HepG2 (cell line): ENCODE data around the gene LAX1. TPM values are rescaled to one million over a fixed set of nuclear protein-coding genes. Genes with fewer than 3 reads are reported as not detected.

Experiments used
- ESRRA ChIP-seq: sonication (generic); formaldehyde crosslinking; IDR thresholded peaks from 2 replicates; pipeline ENCODE4 v1.5.1; 2020; ENCODE audit warnings: mild to moderate bottlenecking, low read depth, missing genetic modification reagents
- FOXK1 ChIP-seq: sonication (generic); formaldehyde crosslinking; IDR thresholded peaks from 2 replicates; pipeline ENCODE4 v1.4.0; 2020; ENCODE audit warnings: low read depth, missing genetic modification reagents, borderline replicate concordance
- HNRNPK ChIP-seq: fragments of 200-400 bp; formaldehyde crosslinking; IDR thresholded peaks from 2 replicates; pipeline ENCODE4 v1.6.1; 2018; ENCODE audit warnings: low read length, low read depth, moderate library complexity, mild to moderate bottlenecking; ENCODE audit not compliant: poor library complexity, severe bottlenecking
- MBD4 ChIP-seq: IDR thresholded peaks from 2 replicates; pipeline ENCODE4 v1.6.1; 2012; ENCODE audit warnings: low read length, inconsistent platforms, borderline replicate concordance
- NCOR1 ChIP-seq: fragments of 200-600 bp; sonication (generic); IDR thresholded peaks from 2 replicates; pipeline ENCODE4 v1.7.0; 2017; ENCODE audit warnings: antibody characterized with exemption, low read length, borderline replicate concordance
- NRL ChIP-seq: sonication (generic); formaldehyde crosslinking; IDR thresholded peaks from 2 replicates; pipeline ENCODE4 v1.5.0; 2020; ENCODE audit warnings: missing genetic modification reagents, mild to moderate bottlenecking, moderate library complexity, borderline replicate concordance
- PLSCR1 ChIP-seq: sonication (generic); formaldehyde crosslinking; IDR thresholded peaks from 2 replicates; pipeline ENCODE4 v1.5.0; 2020; ENCODE audit warnings: missing genetic modification reagents, mild to moderate bottlenecking, borderline replicate concordance
- PRMT3 ChIP-seq: sonication (generic); formaldehyde crosslinking; IDR thresholded peaks from 2 replicates; pipeline ENCODE4 v1.8.1; 2022; ENCODE audit warnings: low read depth, mild to moderate bottlenecking, moderate library complexity, missing genetic modification reagents, borderline replicate concordance
- SPEN ChIP-seq: sonication (generic); formaldehyde crosslinking; IDR thresholded peaks from 2 replicates; pipeline ENCODE4 v1.5.1; 2020; ENCODE audit warnings: low read depth, mild to moderate bottlenecking, missing genetic modification reagents
- SRF ChIP-seq: IDR thresholded peaks from 2 replicates; pipeline ENCODE4 v1.6.1; 2011; ENCODE audit warnings: mild to moderate bottlenecking, low read depth, low read length, moderate library complexity
- TAF1 ChIP-seq: sonication (generic); formaldehyde crosslinking; IDR thresholded peaks from 2 replicates; pipeline ENCODE4 v1.4.0; 2020; ENCODE audit warnings: missing genetic modification reagents
- TMF1 ChIP-seq: sonication (generic); formaldehyde crosslinking; IDR thresholded peaks from 2 replicates; pipeline ENCODE4 v1.8.1; 2022; ENCODE audit warnings: low read depth, missing genetic modification reagents
- USF2 ChIP-seq, 2 experiments: sonication (generic) in 1 of 2; formaldehyde crosslinking in 1 of 2; IDR thresholded peaks; 2 replicates each; pipeline versions ENCODE4 v1.5.1 to v1.6.1; 2011 to 2020; ENCODE audit warnings: borderline replicate concordance in 1 of 2, low read depth in 1 of 2, low read length in 1 of 2, mild to moderate bottlenecking in 1 of 2, missing genetic modification reagents in 1 of 2, moderate library complexity in 1 of 2
- ZMYM4 ChIP-seq: sonication (generic); formaldehyde crosslinking; IDR thresholded peaks from 2 replicates; pipeline ENCODE4 v1.8.1; 2023; ENCODE audit warnings: mild to moderate bottlenecking, missing genetic modification reagents
- ZNF20 ChIP-seq: sonication (generic); formaldehyde crosslinking; IDR thresholded peaks from 2 replicates; pipeline ENCODE4 v1.4.0; 2020; ENCODE audit warnings: mild to moderate bottlenecking, moderate library complexity, missing genetic modification reagents
- ZNF263 ChIP-seq: sonication (generic); formaldehyde crosslinking; IDR thresholded peaks from 2 replicates; pipeline ENCODE4 v1.4.0; 2020; ENCODE audit warnings: missing genetic modification reagents
- ZNF430 ChIP-seq: sonication (generic); formaldehyde crosslinking; IDR thresholded peaks from 2 replicates; pipeline ENCODE4 v1.9.0; 2021; ENCODE audit warnings: mild to moderate bottlenecking, missing genetic modification reagents
- ZNF639 ChIP-seq: conservative IDR thresholded peaks from 2 replicates; pipeline ENCODE4 v1.6.1; 2018; ENCODE audit warnings: missing genetic modification reagents
- ZNF790 ChIP-seq: sonication (generic); formaldehyde crosslinking; IDR thresholded peaks from 2 replicates; pipeline ENCODE4 v1.8.0; 2022; ENCODE audit warnings: missing genetic modification reagents, mild to moderate bottlenecking, borderline replicate concordance
- ZNF816 ChIP-seq: sonication (generic); formaldehyde crosslinking; IDR thresholded peaks from 2 replicates; pipeline ENCODE4 v1.8.0; 2022; ENCODE audit warnings: missing genetic modification reagents, mild to moderate bottlenecking, borderline replicate concordance
- polyA plus RNA-seq, 8 experiments: library from polyadenylated mRNA; depleted of rRNA in 3 of 8; stranded (reverse) in 7 of 8; unstranded in 1 of 8; fragments of >200 nt; fragmentation: Illumina TruSeq in 4 of 8; extraction: Trizol in 4 of 8; gene quantifications; 2 replicates each; pipeline versions ENCODE4 v1.2.1 to v1.2.3, GENCODE V29; 2011 to 2016; ENCODE audit warnings: low read depth in 4 of 8, missing spikeins in 1 of 8, mixed read lengths in 1 of 8; ENCODE audit not compliant: insufficient read depth in 1 of 8
- total RNA-seq, 5 experiments: library from RNA; depleted of rRNA; stranded (reverse); fragments of >200 nt; fragmentation: Illumina TruSeq; extraction: Trizol; gene quantifications; 2 replicates each; pipeline ENCODE4 v1.2.3, GENCODE V29; 2016; ENCODE audit warnings: low read depth in 1 of 5
- TF ChIP-seq, protein P1 (sequence below): sonication (generic); formaldehyde crosslinking; IDR thresholded peaks from 2 replicates; pipeline ENCODE4 v1.4.0; 2020; ENCODE audit warnings: missing genetic modification reagents, borderline replicate concordance
- TF ChIP-seq, protein P2 (sequence below): sonication (generic); formaldehyde crosslinking; IDR thresholded peaks from 2 replicates; pipeline ENCODE4 v1.5.0; 2020; ENCODE audit warnings: missing genetic modification reagents, mild to moderate bottlenecking, borderline replicate concordance

LAX1 gene
- total and polyA plus RNA-seq, 2 of the 13 experiments (the other 11 are each of a cell fraction or from before 2014, with no cell fraction given): not detected

DNA sequence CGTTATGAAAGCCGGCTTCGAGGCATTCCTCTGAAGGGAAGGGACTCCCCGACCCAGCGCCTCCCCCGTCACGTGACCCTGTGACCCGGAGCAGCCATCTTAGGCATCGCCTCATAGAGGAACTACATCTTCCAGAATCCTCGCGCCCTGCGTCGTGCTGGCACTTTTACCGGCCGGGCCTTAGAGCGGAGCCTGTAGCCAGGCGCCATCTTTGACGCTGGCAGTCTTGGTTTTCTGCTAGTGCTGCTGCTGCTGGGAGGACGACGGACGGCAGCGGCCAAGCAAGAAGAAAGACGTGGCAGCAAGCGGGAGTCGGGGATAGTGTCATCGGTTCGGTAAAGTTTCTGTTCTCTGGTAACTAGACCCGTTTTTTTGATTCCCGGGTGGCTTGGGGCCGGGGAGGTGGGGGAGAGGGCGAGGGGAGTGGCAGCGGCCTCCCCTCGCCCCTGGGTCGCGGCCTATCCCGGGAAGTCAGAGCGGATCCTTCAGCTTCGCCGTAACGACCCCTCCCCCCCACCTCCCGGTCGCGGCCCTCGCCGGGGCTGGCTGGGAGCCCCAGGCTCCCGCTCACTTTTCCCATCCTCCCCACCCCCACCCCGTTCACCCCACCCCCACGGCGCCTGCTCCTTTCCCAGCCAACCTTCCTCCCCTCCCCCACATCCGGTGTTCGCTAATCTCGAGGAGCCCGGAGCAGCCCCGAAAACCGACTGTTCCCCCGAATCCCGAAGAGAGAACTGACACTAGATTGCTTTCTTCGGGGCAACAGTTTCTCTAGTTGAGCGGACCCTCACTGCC lies 30.7 kb downstream of the LAX1 start, which contains the start of the genes ZBED6 and ZC3H11A (continued):
- no peak; the same call in 1 of the 2 replicates for TF ChIP-seq PLSCR1 (CRISPR knock-in tag)
- no peak; the same call in 1 of the 2 replicates for TF ChIP-seq ZNF430 (CRISPR knock-in tag)
- TF ChIP-seq ZNF790 (CRISPR knock-in tag): no peak
- no peak for TF ChIP-seq ZNF816 (CRISPR knock-in tag)
- peak; percentile 61; the same call in 1 of the 2 replicates for TF ChIP-seq TAF1 (CRISPR knock-in tag)
- peak; percentile 60 for TF ChIP-seq ZNF263
- no peak for TF ChIP-seq NCOR1
- TF ChIP-seq ZMYM4 (CRISPR knock-in tag): peak; percentile 45; the same call in 1 of the 2 replicates
- TF ChIP-seq PRMT3 (CRISPR knock-in tag): no peak
- no peak for TF ChIP-seq NRL (CRISPR knock-in tag)
- TF ChIP-seq SPEN (CRISPR knock-in tag): peak; percentile 78
- peak; percentile 98 for TF ChIP-seq HNRNPK
- TF ChIP-seq MBD4: no peak
- TF ChIP-seq SRF: no peak
- TF ChIP-seq ZNF20 (CRISPR knock-in tag): no peak
- TF ChIP-seq, protein P1, sequence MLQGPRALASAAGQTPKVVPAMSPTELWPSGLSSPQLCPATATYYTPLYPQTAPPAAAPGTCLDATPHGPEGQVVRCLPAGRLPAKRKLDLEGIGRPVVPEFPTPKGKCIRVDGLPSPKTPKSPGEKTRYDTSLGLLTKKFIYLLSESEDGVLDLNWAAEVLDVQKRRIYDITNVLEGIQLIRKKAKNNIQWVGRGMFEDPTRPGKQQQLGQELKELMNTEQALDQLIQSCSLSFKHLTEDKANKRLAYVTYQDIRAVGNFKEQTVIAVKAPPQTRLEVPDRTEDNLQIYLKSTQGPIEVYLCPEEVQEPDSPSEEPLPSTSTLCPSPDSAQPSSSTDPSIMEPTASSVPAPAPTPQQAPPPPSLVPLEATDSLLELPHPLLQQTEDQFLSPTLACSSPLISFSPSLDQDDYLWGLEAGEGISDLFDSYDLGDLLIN: 0 out of 2 replicates have a peak, but pooled peaks have one; percentile 27
- TF ChIP-seq, protein P2, sequence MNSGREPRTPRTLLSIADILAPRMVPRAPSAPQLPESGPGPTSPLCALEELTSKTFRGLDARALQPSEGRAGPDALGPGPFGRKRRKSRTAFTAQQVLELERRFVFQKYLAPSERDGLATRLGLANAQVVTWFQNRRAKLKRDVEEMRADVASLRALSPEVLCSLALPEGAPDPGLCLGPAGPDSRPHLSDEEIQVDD (CRISPR knock-in tag): no peak
- TF ChIP-seq ZNF639 (CRISPR knock-in tag): peak; percentile 87
- peak; percentile 54; the same call in 1 of the 2 replicates for TF ChIP-seq FOXK1 (CRISPR knock-in tag)
- TF ChIP-seq ESRRA (CRISPR knock-in tag): no peak
- TF ChIP-seq USF2 (IDR thresholded peaks at IDR 0.05; ENCODE audit: low read depth, low read length): peak; percentile 96
- TF ChIP-seq USF2 (CRISPR knock-in tag; IDR thresholded peaks at IDR 0.05; ENCODE audit: borderline replicate concordance): peak; percentile 97; the same call in 1 of the 2 replicates
- no peak for TF ChIP-seq TMF1 (CRISPR knock-in tag)
